NCI-H146 treated with DMSO at 0.1 percent for 48 hours (cell line): ENCODE results near the gene PYCR2.
"Not testable (repeated sequence)": the region's sequence is repeated elsewhere in the genome, so short reads cannot be mapped to it uniquely, and the experiment has no call there.

ENCODE experiments used
- DNase-seq: peaks from one replicate; lab custom pipeline; 2025; ENCODE audit not compliant: unreplicated experiment; lab: John Stamatoyannopoulos, UW

The PYCR2 gene

GRCh38 chr1:225892307-225892706, 31.7 kb downstream of the PYCR2 start:
- DNase-seq = no peak

DNA sequence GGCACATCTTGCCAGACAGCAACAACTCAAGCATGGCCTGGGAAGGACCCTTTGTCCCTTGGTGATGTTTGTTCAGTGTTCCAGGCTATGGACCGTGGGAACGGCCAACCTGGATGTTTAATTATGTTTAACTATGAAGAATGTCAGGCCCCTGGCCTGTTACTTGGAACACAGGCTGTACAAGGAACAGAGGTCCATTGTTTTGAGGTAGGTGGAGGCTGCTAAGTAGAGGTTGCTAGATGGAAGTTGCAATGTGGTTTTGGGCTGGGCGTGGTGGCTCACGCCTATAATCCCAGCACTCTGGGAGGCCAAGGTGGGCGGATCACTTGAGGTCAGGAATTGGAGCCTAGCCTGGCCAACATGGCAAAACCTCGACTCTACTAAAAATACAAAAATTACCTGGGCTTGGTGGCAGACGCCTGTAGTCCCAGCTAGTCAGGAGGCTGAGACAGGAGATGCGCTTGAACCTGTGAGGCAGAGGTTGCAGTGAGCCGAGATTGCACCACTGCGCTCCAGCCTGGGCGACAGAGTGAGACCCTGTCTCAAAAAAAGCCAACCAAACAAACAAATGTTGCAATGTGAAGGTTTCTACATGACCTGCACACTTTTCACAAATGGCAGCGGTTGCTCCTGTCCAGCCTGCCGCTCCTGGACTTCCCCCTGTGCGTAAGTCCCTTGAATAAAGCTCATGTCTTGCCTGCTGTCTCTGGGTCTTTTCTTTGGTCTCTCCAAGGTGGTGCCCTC, 32.6 kb downstream of the PYCR2 start:
- DNase-seq = no peak

GRCh38 chr1:225890346-225891228, 33.5 kb downstream of the PYCR2 start:
- DNase-seq = no peak

GRCh38 chr1:225889743-225890142, 34.3 kb downstream of the PYCR2 start:
- DNase-seq = no peak

DNA sequence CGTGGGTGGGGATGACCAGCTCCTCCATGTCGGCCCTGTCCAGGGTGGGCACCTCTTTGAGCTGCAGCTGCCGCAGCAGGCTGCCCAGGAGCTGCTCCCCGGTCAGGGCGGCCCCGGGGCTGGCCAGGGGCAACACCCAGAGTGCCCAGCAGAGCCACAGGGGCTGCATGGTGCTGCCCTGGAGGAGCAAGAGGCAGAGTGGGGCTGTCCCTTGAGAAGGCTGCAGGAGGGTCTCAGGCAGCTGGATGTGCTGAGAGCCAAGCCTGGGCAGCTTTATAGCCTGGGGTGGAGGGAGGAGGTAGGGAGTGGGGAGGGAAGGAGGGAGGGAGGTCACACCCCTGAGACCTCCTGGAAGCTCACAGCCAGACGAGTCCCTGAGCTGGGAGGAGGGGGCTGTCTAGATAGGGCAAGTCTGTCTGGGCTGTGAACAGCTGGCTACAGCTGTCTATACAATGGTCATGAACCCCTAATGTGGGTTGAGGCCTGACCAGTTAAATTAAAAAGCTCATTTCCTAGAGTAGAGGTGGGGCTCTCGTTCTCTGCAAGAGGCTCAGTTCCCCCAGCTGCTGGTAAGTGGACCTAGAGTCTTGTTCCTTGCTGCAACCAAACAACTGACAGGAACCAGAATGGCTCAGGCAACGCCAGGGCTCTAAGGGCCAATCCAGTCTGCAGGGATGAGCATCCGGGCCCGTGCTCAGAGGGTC, 35.0 kb downstream of the PYCR2 start, which contains the start of gene LEFTY1:
LEFTY1 (minus strand) TSS at position 249 of the 704 bp plus-strand sequence; CDS start at position 169, 80 bp downstream.
- no peak for DNase-seq

- no peak for DNase-seq
Measured at GRCh38 chr1:225888289-225888897, 35.7 kb downstream of the PYCR2 start.

GRCh38 chr1:225887554-225888288, 36.3 kb downstream of the PYCR2 start:
- DNase-seq = not testable (repeated sequence)

GRCh38 chr1:225887030-225887314, 37.1 kb downstream of the PYCR2 start:
- DNase-seq = no peak

- no peak for DNase-seq
Measured at GRCh38 chr1:225886159-225887029, 37.7 kb downstream of the PYCR2 start.

- DNase-seq = no peak
Measured at GRCh38 chr1:225885336-225885735, 38.7 kb downstream of the PYCR2 start.

- DNase-seq = no peak
Measured at GRCh38 chr1:225883616-225884265, 40.3 kb downstream of the PYCR2 start.

- peak; percentile 18 for DNase-seq
Measured at GRCh38 chr1:225882694-225883615, 41.1 kb downstream of the PYCR2 start.

DNA sequence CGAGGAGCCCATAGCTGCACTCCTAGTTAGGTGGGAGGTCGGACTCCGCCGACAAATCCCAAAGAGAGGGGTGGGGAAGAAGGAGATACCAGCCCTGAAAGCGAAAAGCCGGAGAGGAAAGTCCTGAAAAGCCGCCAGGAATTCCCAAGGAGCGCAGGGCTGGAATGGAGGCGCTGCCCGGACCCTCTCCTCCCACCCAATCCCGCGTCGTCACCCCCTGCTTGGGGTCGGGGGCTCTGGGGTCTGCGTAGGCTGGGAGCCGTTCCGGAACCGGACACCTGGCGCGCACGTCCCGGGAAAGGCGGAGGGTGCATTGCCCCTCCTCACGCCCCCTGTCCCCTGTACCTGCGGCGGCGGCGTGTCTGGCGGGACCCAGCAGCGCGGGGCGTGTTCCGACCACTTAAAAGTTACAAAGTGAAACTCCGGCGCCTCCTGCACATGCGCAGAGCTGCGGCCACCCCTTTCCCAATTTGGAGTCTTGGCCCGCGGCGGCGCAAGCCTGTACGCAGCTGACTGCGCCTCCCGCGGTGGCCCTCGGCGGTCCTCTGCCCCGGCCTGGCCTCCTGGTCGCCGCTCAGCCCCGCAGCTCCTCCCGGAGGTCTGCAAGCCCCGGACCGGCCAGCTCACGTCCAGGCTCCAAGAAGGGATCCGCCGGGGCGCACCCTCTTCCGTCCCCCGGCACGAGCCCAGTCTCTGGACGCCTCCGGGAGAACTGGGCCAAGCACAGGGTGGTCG, 41.9 kb downstream of the PYCR2 start, which contains the start of gene TMEM63A:
TMEM63A (minus strand) TSS at position 422 of the 735 bp plus-strand sequence. CDS start 4,800 bp downstream, outside the sequence.
- no peak for DNase-seq

DNA sequence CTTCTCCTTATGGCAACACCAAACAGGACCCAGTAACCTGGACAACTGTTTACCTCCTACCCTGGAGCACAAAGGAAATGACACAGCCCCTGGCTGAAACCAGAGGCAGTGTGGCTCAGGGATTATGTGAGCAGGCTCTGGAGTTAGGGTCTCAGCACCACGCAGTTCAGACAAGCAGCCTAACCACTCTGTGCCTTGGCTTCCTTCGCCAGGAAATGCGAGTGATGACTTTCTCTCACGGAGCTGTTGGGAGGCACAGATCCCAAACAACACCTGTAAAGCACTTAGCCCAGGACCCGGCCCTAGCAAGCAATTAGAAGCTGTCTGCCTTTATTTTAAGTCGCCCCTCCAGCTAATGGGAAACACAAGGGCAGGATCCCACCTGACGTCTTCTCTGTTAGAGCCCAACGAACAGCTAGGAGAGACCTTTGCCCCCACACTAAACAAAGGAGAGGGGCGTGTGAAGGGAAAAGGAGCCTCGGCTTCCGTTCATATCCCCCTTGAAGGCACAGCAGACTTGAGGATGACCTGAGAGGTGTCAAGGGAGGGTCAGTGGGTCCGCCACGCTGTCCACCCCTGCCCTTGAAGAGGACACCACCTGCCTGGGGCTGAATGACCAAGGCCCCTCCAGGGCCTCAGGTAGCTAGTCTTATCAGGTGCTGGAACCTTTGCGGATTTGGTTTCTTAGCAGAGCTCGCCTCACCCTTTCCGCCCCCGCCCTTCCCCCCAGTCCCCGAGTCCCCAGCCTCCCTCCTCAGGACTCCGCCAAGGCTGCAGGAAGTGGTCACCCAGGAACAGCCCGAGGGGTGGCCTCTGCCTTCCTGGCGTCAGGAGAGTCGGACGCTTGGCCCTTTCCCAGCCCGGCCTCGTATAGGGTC, 42.7 kb downstream of the PYCR2 start:
- no peak for DNase-seq

DNA sequence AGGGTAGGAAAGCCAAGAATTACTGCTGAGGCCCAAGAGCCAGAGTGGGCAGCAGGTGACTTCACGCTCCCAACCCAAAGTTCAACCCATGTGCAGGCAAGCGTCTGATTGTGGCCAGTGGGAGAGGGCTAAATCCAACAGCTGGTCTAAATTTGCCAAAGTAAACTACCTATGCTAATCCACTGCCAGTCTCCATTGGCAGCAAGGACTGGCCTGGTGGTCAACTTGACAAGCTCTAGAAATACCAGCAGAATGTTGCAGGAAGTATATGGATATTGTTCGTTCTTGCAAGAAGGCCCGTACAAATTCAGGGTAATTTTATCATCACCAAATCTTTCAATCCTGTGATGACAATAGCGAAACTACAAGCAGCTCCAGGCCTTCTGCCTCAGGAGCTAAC, 43.4 kb downstream of the PYCR2 start:
- DNase-seq = no peak

DNA sequence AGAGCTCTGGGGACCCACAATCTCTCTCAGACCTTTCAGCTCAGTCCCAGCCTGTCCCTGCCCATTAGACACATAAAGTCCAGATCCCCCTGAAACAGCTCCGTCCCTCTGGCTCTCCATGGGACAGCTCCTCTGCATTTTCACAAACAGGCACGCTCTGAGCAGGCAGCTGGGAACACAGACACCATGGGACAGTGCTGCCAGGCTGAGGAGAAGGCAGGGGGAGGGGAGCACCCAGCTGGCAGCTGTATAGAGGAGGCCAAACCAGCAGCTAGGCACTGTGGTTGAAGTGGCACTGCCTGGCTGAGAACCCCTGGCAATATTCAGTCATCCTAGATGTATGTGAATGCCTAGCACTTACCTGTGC, 43.8 kb downstream of the PYCR2 start:
- no peak for DNase-seq
